AG04449 (cell line): Measurements from ENCODE around the gene TUBGCP5.

Experiments
- CTCF ChIA-PET: fragments of 350-600 bp; formaldehyde crosslinking; extraction: SDS; loops from one replicate; lab custom pipeline; 2021; ENCODE audit warnings: antibody characterized with exemption; lab: Yijun Ruan, JAX
- POLR2A ChIA-PET: fragments of 400-600, 350-600 bp; formaldehyde crosslinking; extraction: SDS; loops from one replicate; lab custom pipeline; 2020; ENCODE audit warnings: antibody characterized with exemption, inconsistent platforms; lab: Yijun Ruan, JAX
- DNase-seq: peaks from one replicate; pipeline ENCODE4 v3.0.0-alpha.2; 2010; ENCODE audit warnings: low read depth, low spot score
- H3K4me3 ChIP-seq: 2 replicates; pipeline ENCODE4 v1.5.1; 2011; ENCODE audit warnings: low read depth, mild to moderate bottlenecking, control low read depth, low read length
- TF ChIP-seq, protein P1 (sequence below): IDR thresholded peaks from one replicate; pipeline ENCODE4 v1.5.1; 2011; ENCODE audit warnings: mild to moderate bottlenecking, moderate library complexity, low read length, control low read depth, inconsistent platforms; ENCODE audit not compliant: insufficient read depth; ENCODE audit errors: missing control alignments

TUBGCP5 gene

DNA sequence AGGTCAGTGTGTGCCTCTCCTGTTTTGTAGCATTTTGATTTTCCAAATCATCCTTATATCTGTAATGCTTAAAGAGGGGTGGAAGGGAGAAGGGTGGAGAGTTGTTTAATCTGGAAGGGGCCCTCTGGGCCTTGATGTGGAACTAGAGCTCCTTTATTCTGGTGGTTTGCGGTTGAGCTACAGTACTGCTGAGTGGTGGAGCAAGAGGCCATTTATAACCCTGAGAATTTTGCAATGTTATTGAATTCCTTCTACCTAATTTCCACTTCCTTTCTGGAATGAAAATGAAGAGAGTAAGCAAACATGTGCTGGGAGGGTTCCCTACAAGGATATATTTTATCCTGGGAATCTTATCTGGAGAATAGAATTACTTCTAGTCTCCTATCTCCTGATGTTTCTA is 35.3 kb upstream of the TUBGCP5 start:
- ChIA-PET POLR2A (no interaction called here), CTCF (no interaction called here)
- TF ChIP-seq, protein P1, sequence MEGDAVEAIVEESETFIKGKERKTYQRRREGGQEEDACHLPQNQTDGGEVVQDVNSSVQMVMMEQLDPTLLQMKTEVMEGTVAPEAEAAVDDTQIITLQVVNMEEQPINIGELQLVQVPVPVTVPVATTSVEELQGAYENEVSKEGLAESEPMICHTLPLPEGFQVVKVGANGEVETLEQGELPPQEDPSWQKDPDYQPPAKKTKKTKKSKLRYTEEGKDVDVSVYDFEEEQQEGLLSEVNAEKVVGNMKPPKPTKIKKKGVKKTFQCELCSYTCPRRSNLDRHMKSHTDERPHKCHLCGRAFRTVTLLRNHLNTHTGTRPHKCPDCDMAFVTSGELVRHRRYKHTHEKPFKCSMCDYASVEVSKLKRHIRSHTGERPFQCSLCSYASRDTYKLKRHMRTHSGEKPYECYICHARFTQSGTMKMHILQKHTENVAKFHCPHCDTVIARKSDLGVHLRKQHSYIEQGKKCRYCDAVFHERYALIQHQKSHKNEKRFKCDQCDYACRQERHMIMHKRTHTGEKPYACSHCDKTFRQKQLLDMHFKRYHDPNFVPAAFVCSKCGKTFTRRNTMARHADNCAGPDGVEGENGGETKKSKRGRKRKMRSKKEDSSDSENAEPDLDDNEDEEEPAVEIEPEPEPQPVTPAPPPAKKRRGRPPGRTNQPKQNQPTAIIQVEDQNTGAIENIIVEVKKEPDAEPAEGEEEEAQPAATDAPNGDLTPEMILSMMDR = no peak
- DNase-seq = no peak
- no peak overlapping the region for H3K4me3 ChIP-seq

DNA sequence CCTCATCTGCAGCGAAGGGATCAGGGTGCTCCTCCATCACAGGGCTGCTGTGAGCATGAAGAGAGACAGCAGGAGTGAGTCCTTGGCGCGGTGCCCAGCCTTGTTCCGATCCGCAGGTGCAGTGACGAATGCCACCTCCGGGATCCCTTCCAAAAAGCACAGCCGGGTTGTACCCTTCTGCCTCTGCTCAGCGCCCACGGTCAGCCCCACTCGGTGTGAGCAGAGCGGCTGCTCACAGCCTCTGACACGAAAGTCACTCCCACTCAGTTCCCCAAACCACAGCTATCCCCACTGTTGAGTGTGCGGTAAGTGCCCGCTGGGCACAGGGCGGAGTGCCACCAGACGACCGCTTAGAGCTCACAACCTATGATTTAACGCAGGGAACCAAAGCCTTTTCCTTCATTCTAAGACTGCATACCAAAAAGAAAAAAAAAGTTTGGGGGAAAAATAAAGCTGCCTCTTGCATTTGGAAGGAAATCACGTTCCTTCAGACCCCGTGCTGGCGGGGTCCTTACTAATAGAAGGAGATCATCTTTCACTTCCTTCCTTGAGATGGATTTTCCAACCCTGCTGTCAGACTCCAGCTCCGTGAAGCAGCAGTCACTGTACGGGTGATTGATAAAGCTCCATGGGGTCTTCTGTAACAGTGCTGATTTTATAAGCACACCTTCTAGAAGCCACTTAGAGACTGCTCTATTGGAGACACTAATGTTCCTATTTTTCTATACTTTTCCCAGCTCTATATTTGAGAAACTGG is 34.7 kb upstream of the TUBGCP5 start:
- TF ChIP-seq, protein P1 = no peak
- ChIA-PET CTCF (no interaction called here), POLR2A (no interaction called here)
- no peak overlapping the region for H3K4me3 ChIP-seq
- no peak for DNase-seq

DNA sequence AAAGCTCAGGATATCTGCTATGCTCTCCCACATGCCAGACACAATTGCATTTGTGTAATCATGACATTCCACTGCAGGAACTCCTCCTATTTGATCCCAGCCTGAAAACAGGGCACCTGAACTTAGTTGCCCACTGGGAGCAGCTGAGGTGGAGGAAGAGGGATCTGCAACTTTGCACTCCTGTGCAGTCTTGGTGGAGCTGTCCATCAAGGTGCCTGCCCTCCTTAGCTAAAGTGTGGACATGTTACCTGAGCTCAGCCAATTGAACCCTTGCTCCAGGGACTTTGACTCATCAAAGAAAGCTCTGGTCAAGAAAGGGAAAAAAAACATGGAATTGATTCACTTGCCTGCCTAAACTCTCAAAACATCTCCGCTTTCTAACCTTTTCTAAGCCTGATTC is 33.3 kb upstream of the TUBGCP5 start:
- POLR2A ChIA-PET = no interaction called here
- DNase-seq = no peak

DNA sequence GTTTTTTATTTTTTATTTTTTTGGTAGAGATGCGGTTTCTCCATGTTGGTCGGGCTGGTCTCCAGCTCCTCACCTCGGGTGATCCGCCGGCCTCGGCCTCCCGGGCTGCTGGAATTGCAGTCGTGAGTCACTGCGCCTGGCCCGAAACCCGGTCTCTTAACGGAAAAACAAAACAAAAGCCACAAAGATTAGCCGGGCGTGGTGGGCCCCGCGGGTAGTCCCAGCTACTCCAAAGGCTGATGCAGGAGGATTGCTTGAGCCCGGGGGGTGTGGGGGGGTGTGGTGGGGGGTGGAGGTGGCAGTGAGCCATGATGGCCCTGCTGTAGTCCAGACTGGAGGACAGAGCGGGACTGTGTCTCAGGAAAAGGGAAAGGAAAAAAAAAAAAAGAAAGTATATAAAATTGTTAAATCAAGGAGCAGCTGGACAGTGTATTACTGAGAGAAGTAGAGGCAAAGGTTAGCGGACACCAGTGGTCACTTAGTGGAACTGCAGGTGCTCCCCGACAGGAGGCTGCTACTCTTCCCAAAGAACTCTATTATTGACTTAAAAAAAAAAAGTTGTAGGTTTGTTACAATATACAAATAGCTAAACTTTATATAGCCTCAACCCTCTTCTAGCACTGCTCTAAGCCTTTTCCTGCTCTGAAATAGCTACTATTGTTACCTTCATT is 30.3 kb upstream of the TUBGCP5 start:
- DNase-seq = no peak
- CTCF ChIA-PET = no interaction called here
- TF ChIP-seq, protein P1 = no peak
- POLR2A ChIA-PET = no interaction called here
- no peak overlapping the region for H3K4me3 ChIP-seq

More for the DNA sequence above, 33.3 kb upstream of the TUBGCP5 start:
- TF ChIP-seq, protein P1 = no peak
- CTCF ChIA-PET = no interaction called here
- no peak overlapping the region for H3K4me3 ChIP-seq

DNA sequence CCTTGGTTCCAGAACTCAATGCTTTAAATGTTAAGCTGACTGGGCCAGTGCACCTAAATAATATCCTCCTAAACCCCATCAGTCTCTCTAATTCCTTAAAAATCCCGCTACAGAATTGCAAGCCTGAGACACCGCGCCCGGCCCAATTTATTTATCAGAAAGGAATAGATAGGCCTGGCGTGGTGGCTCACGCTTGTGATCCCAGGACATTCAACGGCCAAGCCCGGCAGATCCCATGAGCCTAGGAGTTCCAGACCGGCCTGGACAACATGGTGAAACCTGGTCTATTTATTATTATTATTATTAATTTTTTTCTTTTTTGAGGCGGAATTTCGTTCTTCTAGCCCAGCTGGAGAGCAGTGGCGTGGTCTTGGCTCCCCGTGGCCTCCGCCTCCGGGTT is 28.0 kb upstream of the TUBGCP5 start:
- POLR2A ChIA-PET = no interaction called here

DNA sequence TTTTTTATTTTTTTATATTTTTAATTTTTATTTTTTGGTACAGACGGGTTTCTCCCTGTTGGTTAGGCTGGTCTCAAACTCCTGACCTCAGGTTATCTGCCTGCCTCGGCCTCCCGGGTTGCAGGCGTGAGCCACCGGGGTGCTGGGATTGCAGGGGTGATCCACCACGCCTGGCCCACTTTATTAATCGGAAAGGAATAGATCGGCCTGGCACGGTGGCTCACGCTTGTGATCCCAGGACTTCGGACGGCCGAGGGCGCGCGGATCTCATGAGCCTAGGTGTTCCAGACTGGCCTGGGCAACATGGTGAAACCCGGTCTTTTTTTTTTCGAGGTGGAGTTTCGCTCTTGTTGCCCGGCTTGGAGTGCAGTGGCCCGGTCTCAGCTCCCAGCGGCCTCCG is 26.5 kb upstream of the TUBGCP5 start:
- CTCF ChIA-PET = no interaction called here
- no peak overlapping the region for H3K4me3 ChIP-seq
- POLR2A ChIA-PET = no interaction called here
- TF ChIP-seq, protein P1 = no peak
- DNase-seq = no peak

More for the DNA sequence above, 28.0 kb upstream of the TUBGCP5 start:
- H3K4me3 ChIP-seq = no peak overlapping the region
- CTCF ChIA-PET = no interaction called here
- no peak for DNase-seq
- TF ChIP-seq, protein P1 = no peak
